ACHN (cell line): ENCODE data around the gene UQCRC2.
"Not testable (repeated sequence)": the region's sequence is repeated elsewhere in the genome, so short reads cannot be mapped to it uniquely, and the experiment has no call there.

ENCODE experiments used
- DNase-seq: peaks from one replicate; pipeline ENCODE4 v3.0.0-alpha.2; 2015
- in situ Hi-C: cut with HindIII; loops from 2 replicates; pipeline ENCODE4 v1.10.0; 2017; ENCODE audit warnings: low sequenced_read_pairs, low pct_ligation_motif_present, low pct_unique_long_range_greater_than_20kb

UQCRC2 gene

DNA sequence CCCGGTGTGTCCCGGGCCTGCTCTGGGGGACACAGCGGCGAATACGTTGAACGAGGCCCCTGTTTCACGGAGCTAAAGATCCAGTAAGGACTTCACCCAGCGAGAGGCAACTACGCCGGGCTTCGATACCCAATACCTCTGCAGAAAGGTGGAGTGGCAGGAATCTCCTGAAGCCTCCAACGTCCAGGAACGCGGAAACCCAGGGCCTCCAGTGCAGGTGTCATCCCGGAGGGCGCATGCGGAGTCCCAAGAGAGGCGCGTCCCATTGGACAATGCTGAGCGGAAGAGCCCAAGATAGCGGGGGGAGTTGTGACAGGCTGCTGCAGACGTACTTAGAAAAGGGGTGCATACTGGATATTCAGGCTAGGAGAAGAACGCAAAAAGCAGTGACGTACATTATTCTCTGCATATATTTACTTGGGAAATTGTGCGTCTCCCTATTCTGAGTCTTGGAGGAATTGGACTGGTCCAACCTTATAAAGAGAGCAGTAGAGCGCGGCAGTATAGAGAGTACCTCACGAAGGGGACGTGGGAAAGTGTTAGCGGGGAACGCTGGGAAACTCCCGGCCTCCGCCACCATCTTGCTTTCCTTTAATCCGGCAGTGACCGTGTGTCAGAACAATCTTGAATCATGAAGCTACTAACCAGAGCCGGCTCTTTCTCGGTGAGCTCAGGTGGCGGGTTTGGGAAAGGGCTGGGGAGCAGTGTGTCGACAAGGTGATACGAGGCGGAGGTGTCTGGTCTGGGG, at the start of gene UQCRC2:
UQCRC2 (plus strand) TSS at position 569 of the 748 bp plus-strand sequence; CDS start at position 632, 63 bp downstream.
- in situ Hi-C loops: no loop called here
- DNase-seq: peak; percentile 96

DNA sequence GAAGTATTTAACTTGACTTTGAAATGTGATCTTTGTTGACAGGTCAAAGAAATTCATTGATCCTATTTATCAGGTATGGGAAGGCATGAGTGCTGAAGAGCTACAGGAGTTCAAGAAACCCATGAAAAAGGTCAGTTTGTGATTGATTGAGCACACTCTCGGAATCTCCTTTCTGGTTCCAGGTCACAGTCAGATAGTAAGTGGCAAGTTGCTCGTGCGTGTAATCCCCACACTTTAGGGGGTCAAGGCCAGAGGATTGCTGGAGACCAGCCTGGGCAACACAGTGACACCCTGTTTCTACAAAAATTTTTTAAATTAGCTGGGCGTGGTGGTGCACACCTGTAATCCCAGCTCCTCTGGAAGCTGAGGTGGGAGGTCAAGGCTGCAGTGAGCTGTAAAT, 20.5 kb upstream of the UQCRC2 start:
- in situ Hi-C loops, DNase-seq: not testable (repeated sequence)

DNA sequence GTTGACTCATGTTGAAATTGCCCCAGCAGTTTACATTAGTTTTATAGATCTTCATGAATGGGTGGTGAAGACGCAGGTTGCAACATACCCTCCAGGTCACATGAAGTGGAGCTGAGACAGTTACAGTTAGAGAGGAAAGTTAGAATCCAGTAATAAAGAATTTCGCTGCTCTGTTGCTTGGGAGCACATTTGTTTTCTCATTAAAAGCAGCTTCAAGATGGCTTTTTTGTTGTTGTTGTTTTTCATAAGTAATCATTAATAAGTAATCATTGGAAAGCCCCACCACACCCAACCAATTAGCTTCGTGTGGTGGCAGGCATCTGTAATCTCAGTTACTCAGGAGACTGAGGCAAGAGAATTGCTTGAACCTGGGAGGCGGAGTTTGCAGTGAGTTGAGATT, 19.8 kb upstream of the UQCRC2 start:
- in situ Hi-C loops, DNase-seq: not testable (repeated sequence)

DNA sequence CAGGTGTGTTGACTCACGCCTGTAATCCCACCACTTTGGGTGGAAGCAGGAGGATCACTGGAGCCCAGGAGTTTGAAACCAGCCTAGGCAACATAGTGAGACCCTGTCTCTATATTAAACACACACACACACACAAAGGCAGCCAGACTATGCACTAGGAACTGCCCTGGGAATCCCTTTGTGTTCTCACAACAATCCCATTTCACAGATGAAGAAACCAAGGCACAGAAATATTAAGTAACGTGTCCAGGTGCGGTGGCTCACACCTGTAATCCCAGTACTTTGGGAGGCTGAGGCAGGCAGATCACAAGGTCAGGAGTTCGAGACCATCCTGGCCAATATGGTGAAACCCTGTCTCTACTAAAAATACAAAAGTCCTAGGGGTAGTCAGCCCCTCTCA, 19.4 kb upstream of the UQCRC2 start:
- in situ Hi-C loops: not testable (repeated sequence)

DNA sequence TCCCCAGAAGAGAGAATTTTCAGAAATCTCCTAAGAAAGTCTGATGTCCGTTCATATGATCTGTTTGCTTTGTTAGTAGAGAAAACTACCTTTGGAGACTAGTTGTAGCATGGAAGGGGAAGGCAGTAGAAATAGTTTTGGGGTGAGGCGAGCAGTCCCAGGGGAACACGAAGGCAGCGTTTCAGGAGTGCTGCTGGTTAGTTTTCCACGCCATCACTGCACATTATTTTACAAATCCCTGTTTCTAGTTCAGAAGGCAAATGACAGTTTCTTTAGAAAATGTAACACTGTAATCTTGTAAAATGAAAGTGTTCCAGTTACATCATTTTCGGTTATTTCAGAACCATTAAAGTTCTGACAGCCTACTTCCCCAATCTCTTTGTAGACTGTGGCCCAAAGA, 16.9 kb upstream of the UQCRC2 start:
- DNase-seq, in situ Hi-C loops: not testable (repeated sequence)

More for the DNA sequence above, 19.4 kb upstream of the UQCRC2 start:
- not testable (repeated sequence) for DNase-seq

DNA sequence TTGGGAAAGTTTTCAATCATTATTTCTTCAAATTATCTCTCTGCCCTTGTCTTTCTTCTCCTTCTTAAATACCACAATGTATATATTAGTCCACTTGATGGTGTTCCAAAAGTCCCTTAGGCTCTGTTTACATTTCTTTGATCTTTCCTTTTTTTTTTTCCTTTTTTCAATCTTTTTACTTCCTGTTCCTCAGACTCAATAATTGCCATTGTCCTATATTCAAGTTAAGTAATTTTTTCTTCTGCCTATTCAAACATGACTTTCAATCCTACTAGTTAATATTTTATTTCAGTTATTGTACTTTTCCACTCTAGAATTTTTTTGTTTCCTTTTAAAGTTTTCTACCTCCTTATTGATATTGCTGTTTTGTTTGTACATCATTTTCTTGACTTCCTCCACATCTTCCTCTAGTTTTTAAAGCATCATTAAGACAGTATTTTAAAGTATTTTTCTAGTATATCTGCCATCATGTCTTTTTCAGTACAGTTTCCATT, 15.8 kb upstream of the UQCRC2 start:
- no peak for DNase-seq
- in situ Hi-C loops: no loop called here

DNA sequence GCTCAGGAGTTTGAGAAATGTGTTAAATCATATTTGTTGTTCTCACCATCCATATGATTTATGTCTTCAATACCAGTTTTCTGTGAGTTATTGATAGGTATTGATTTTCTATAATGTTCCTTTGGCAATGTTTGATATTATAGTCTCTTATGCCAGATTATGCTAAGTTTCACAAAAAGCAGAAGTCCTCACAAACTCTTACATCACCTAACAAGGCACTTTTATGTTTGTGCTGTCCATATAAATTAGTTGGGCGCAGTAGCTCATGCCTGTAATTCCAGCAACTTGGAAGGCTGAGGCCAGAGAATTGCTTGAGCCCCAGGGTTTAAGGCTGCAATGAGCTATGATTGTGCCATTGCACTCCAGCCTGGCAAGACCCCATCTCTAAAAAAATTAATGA, 12.6 kb upstream of the UQCRC2 start:
- in situ Hi-C loops: no loop called here
- DNase-seq: no peak

DNA sequence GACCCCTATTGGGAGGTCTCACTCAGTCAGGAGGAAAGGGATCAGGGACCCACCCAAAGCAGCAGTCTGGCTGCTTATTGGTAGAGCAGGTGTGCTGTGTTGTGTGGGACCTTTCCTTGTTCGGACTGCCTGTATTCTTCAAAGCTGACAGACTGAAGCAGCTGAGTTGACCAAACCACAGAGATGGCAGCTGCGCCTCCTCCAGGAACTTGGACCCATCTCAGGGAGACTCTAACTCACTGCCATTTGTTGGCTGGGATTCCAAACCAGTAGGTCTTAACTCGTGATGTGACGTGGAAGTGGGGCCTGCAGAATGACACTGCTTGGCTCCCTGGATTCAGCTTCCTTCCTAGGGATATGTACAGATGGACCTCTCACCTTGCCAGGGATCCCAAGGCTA, 9.6 kb upstream of the UQCRC2 start:
- no peak for DNase-seq
- in situ Hi-C loops: no loop called here

DNA sequence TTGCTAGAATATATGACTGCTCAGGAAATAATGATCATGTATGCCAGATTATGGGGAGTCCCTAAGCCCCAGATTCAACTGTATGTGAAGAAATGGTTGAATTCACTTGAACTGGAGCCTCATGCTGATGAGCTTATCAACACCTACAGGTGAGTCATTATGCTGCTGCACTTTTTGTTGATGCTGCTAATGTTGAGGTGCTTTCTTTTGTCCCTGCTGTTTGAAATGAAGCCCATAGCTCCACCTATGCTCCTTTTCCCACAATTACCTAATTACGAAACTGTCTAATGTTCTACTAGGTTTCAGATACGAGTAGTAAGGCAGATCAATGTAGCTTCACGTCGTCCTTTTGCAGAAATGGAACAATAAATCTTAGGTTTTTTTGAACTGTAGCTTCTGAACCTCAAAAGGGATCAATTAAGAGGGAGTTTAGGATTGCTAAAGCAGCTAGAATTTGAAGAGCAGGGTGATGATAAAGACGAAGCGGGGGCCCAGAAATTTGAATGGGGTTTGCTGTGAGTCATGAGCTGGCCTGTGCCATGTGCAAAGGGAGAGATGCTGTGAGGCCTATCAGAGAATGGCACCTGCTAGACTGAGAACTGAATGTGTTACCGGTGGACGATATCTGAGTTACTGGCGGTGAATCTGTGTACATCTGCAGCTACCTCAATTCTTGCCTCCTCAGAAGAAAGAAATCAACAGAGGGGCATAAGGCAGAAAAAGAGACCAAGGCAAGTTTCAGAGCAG, 6.1 kb upstream of the UQCRC2 start:
- no peak for DNase-seq
- in situ Hi-C loops: no loop called here

DNA sequence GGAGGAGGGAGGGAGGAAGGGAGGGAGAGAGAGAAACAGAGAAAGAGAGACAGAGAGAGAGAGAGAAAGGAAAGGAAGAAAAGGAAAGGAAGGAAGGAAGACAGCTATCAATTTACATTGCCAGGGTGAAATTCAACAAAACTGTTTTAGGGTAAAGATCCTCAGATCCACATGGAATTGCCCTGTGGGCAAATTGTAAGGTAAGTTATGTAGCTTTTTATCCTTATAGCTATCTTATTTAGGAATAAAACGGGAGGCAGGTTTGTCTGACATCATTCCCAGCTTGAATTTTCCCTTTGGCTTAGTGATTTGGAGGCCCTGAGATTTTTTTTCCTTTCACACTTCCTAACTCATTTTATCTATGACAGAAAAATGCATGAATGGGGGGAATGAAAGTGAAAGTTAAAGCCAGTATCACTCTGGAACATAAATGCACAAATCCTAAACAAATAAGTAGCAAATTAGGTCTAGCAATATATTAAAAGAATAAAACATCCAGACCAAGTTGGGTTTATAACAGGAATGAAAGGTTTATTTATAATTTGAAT, 3.4 kb upstream of the UQCRC2 start:
- in situ Hi-C loops: no loop called here
- no peak for DNase-seq

DNA sequence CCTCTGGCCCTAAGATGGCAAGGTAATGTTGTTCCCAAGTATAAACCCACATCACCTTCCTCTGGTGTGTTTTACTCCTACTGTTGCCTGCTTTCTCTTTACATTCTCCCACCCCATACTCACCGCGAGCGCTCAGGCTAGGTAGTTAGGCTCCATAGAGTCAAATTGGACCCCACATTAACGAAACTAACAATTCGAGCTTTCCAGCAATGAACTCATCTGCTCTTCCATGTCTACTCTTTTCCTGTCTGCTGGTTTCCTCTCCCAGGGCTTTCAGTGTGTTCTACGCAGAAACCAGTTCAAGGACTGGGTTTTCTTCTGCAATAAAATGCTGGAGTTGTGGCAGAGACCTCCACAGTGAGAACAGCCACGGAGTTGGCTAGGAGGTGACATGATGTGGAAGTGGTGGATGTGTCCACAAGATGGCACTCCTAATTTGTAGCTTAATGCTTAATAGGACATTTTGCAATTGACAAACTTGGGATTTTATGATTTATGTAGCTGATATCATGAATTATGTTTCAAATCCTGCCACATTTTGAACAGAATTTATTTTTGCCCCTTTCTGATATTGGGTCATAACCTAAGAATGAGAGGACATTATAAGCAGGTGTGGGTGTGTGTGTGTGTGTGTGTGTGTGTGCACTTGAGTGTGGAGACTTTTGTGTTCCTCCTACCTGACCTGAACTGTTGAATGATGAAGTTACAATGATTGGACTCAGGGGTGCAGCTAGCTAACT, 2.2 kb upstream of the UQCRC2 start:
- in situ Hi-C loops: no loop called here
- DNase-seq: peak; percentile 45

DNA sequence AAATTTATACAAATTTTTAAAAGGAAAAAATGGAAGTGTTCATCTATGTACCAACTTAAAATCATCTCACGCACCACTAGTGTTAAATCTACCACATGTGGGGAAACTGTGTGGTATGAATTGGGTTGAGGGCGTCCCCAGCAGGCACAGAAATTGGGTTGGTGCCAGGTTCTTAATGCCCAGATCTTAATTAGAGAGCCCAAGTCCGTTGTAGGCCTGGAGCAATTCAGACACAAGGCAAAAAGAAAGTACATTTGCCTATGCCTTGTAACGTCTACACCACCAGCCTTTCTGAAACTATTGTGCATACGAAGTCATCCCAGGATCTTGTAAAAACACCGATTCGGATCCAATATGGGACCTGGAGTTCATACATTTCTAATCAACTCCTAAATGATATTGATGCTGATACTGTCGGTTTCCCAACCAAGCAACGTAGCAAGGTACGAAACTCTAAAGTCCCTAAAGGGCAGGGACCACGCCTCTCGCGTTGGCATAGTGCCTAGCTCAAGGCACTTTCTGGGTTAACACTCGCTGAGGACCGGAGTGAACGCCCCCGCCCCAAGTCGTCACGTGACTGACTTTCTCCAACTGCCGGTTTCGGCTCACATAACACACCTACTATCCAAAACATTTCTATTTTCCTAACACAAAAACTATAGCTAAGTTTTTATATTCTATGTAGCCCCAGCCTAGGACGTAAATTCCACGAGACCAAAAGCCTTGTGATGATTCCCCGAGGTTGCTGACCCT, 945 bp upstream of the UQCRC2 start:
- in situ Hi-C loops: no loop called here
- peak; percentile 79 for DNase-seq

DNA sequence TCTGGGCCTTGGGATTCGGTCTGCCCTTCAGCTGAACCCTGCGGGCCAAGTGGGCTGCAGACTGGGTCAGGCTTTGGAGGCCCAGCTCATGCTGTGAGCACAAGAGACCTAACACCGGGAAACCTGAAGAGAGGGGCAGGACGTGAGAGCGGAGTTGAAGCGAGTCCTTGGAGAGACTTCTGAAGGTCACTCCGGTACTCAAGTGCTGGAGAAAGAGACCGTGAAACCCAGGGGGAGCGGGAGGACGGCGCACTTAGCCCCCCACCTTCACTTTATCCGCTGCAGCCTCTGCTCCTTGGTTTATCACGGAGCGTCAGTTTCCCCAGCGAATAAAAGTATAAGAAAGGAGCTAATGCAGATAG, 361 bp downstream of the UQCRC2 start:
- DNase-seq: no peak
- in situ Hi-C loops: no loop called here

DNA sequence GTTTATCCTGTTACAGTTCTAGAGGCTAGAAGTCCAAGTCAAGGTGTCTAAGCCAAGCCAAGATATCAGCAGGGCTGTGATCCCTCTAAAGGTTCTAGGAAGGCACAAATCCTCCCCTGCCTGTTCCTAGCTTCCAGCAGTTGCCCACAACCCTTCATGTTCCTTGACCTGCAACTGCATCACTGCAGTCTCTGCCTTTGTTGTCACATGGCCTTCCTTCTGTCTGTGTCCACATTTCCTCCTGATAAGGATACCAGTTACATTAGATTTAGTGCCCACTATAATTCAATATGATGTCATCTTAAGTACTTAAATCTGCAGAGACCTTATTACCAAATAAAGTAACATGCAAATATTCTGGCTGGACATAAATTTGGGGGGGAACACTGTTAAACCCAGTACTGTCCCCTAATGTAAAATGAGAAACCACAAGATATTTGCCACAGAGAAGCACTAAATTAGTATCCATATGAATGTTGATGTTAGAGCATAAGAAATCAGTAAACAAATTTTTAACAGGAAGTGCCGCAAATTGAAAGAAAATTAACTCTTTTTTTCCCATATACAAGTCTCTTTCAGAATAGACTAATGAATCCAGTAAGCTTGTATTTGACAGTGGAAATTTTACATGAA, 4.7 kb downstream of the UQCRC2 start:
- no peak for DNase-seq
- in situ Hi-C loops: no loop called here

DNA sequence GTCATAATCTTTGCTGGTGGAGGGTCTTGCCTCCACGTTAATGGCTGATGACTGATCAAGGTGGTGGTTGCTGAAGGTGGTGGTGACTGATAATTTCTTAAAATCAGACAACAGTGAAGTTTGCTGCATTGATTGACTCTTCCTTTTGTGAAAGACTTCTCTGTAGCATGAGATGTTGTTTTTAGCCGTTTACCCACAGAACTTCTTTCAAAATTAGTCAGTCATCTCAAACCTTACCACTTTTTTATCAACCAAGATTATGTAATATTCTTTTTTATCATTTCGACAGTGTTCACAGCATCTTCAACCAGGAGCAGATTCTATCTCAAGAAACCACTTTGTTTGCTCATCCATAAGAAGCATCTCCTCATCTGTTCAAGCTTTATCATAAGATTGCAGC, 5.9 kb downstream of the UQCRC2 start:
- no peak for DNase-seq
- in situ Hi-C loops: no loop called here

DNA sequence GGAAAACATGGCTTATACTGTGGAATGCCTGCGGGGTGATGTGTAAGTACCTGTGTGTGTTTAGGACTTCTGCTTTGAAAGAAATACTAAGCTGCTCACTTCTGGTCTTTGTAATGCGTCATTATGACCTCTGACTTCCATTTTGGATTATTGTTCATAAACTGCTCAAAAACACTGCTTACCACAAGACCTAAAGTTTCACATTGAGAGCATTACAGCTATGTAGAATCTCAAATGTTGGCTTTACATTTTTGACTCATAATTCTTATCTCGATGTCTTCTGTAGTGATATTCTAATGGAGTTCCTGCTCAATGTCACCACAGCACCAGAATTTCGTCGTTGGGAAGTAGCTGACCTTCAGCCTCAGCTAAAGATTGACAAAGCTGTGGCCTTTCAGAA, 9.3 kb downstream of the UQCRC2 start:
- DNase-seq: no peak
- in situ Hi-C loops: no loop called here

DNA sequence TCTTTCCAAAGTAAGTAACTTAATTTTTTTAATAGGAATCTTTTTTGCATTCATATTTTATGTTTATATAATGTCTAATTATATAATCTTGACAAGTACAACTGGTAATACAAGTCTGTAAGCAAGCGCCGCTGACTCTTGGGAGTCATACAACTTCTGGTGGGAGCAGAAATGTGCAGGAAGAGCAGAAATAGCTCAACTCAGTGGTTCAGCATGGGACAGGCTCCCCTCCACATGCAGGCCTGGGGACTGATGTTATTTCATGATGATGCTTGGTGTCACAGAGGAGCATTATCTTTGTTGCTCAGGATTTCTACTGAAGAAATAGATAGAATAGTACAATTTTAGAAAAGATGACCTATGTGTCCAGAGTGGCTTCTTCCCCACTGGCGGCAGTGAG, 10.7 kb downstream of the UQCRC2 start:
- in situ Hi-C loops: no loop called here
- no peak for DNase-seq

DNA sequence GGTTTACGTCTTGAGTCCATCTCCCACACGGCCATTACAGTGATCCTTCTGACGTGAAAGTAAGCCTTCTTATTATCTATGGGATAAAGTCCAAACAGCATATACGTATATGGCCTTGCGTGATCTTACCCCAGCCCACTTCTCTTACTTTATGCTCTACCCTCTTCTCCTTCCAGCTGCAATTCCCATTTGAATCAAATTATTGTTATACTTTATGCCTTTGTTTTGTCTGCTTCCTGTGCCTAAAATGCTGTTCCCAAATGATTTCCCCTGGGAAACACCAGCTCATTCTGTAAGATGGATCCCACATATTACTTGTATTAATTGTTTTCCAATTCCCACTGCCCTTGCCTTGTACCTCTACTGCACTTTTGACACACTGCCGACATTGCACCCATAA, 11.2 kb downstream of the UQCRC2 start:
- no peak for DNase-seq
- in situ Hi-C loops: no loop called here
